Subcutaneous abdominal adipose tissue (tissue), 5 donors: Measurements from ENCODE around the gene IQCF6.

ENCODE experiments used
- H3K27ac ChIP-seq: one replicate; pipeline ENCODE4 v1.7.0; 2013; ENCODE audit warnings: low read depth, mild to moderate bottlenecking, inconsistent platforms, low read length, moderate library complexity
- H3K27me3 ChIP-seq, 5 donors: one replicate each; pipeline ENCODE4 v1.7.0; 2013; ENCODE audit warnings: low read length in 5 of 5, inconsistent platforms in 1 of 5; ENCODE audit not compliant: control insufficient read depth in 5 of 5, insufficient read depth in 4 of 5
- H3K36me3 ChIP-seq, 5 donors: one replicate each; pipeline ENCODE4 v1.7.0; 2013; ENCODE audit warnings: low read length in 5 of 5; ENCODE audit not compliant: control insufficient read depth in 5 of 5, insufficient read depth in 5 of 5
- H3K4me1 ChIP-seq, 5 donors: one replicate each; pipeline ENCODE4 v1.7.0; 2013; ENCODE audit warnings: low read length in 5 of 5, mild to moderate bottlenecking in 3 of 5, moderate library complexity in 1 of 5; ENCODE audit not compliant: control insufficient read depth in 5 of 5, insufficient read depth in 5 of 5
- H3K4me3 ChIP-seq, 5 donors: one replicate each; pipeline ENCODE4 v1.7.0; 2013; ENCODE audit warnings: low read length in 5 of 5, low read depth in 1 of 5
- H3K9ac ChIP-seq, 5 donors: one replicate each; pipeline ENCODE4 v1.7.0; 2013; ENCODE audit warnings: low read length in 5 of 5, mild to moderate bottlenecking in 4 of 5, moderate library complexity in 3 of 5
- H3K9me3 ChIP-seq, 5 donors: one replicate each; pipeline ENCODE4 v1.7.0; 2013; ENCODE audit warnings: low read length in 5 of 5; ENCODE audit not compliant: control insufficient read depth in 5 of 5
- donor health status: healthy.
- donor health status: healthy.
- donor health status: healthy.
- donor health status: healthy.
- donor health status: healthy.

IQCF6 gene

GRCh38 chr3:51779137-51779536 lies at the start of gene IQCF6:
Gene IQCF6 (minus strand): TSS chr3:51779237. CDS start chr3:51779224, 13 bp downstream.
- no peaks in the 10 kb centered on the region for H3K36me3 ChIP-seq
- H3K4me3 ChIP-seq: no peak within 1 kb of the TSS
- H3K27me3 ChIP-seq: peaks cover 0 to 10% (median 3%) of the 10 kb centered on the region in 5 donors

GRCh38 chr3:51828297-51828696 lies 49.3 kb upstream of the IQCF6 start:
- Histone ChIP-seq H3K36me3 (no peaks in the 10 kb centered on the region), H3K27ac (no peak overlapping the region), H3K27me3 (peaks cover 0 to 3% (median 0%) of the 10 kb centered on the region in 5 donors), H3K9ac (no peak overlapping the region), H3K9me3 (peaks cover 0 to 21% (median 12%) of the 10 kb centered on the region in 5 donors), H3K4me3 (no peak overlapping the region), H3K4me1 (no peaks in the 10 kb centered on the region)

More at GRCh38 chr3:51779137-51779536, at the start of gene IQCF6:
- H3K4me1 ChIP-seq: peaks cover 0 to 8% (median 4%) of the 10 kb centered on the region in 5 donors
- no peaks in the 10 kb centered on the region for H3K9me3 ChIP-seq
- H3K27ac ChIP-seq: no peak within 1 kb of the TSS
- H3K9ac ChIP-seq: no peak within 1 kb of the TSS

GRCh38 chr3:51819709-51820406 lies 40.8 kb upstream of the IQCF6 start:
- Histone ChIP-seq H3K27me3 (peaks cover 4 to 14% (median 11%) of the 10 kb centered on the region in 5 donors), H3K27ac (no peak overlapping the region), H3K4me1 (no peaks in the 10 kb centered on the region), H3K9me3 (no peaks in the 10 kb centered on the region), H3K9ac (no peak overlapping the region), H3K4me3 (no peak overlapping the region), H3K36me3 (no peaks in the 10 kb centered on the region)

GRCh38 chr3:51819151-51819550 lies 40.1 kb upstream of the IQCF6 start:
- Histone ChIP-seq H3K36me3 (no peaks in the 10 kb centered on the region), H3K27me3 (peaks cover 4 to 14% (median 11%) of the 10 kb centered on the region in 5 donors)

GRCh38 chr3:51817375-51817774 lies 38.3 kb upstream of the IQCF6 start:
- H3K36me3 ChIP-seq: no peaks in the 10 kb centered on the region
- H3K27ac ChIP-seq: no peak overlapping the region
- H3K27me3 ChIP-seq: peaks cover 4 to 14% (median 11%) of the 10 kb centered on the region in 5 donors
- no peak overlapping the region for H3K4me3 ChIP-seq
- H3K4me1 ChIP-seq: no peaks in the 10 kb centered on the region
- no peak overlapping the region for H3K9ac ChIP-seq
- H3K9me3 ChIP-seq: no peaks in the 10 kb centered on the region

More at GRCh38 chr3:51819151-51819550, 40.1 kb upstream of the IQCF6 start:
- H3K4me3 ChIP-seq: no peak overlapping the region
- H3K4me1 ChIP-seq: no peaks in the 10 kb centered on the region
- no peaks in the 10 kb centered on the region for H3K9me3 ChIP-seq
- H3K9ac ChIP-seq: no peak overlapping the region
- H3K27ac ChIP-seq: no peak overlapping the region

- H3K27me3 ChIP-seq: peaks cover 4 to 14% (median 11%) of the 10 kb centered on the region in 5 donors
- no peaks in the 10 kb centered on the region for H3K9me3 ChIP-seq
- H3K4me3 ChIP-seq: no peak overlapping the region
- no peaks in the 10 kb centered on the region for H3K36me3 ChIP-seq
- H3K4me1 ChIP-seq: no peaks in the 10 kb centered on the region
- no peak overlapping the region for H3K9ac ChIP-seq
- H3K27ac ChIP-seq: no peak overlapping the region
These were observed 37.7 kb upstream of the IQCF6 start for GRCh38 chr3:51816723-51817122.

GRCh38 chr3:51815614-51816013 lies 36.6 kb upstream of the IQCF6 start:
- H3K27me3 ChIP-seq: peaks cover 4 to 14% (median 11%) of the 10 kb centered on the region in 5 donors
- H3K27ac ChIP-seq: no peak overlapping the region
- no peaks in the 10 kb centered on the region for H3K36me3 ChIP-seq
- no peak overlapping the region for H3K4me3 ChIP-seq
- no peaks in the 10 kb centered on the region for H3K4me1 ChIP-seq
- no peaks in the 10 kb centered on the region for H3K9me3 ChIP-seq
- H3K9ac ChIP-seq: no peak overlapping the region

GRCh38 chr3:51814034-51814433 lies 35.0 kb upstream of the IQCF6 start:
- Histone ChIP-seq H3K36me3 (no peaks in the 10 kb centered on the region), H3K9me3 (no peaks in the 10 kb centered on the region), H3K4me3 (no peak overlapping the region), H3K4me1 (no peaks in the 10 kb centered on the region), H3K9ac (no peak overlapping the region), H3K27me3 (peaks cover 1 to 4% (median 4%) of the 10 kb centered on the region in 5 donors), H3K27ac (no peak overlapping the region)

GRCh38 chr3:51813539-51813938 lies 34.5 kb upstream of the IQCF6 start:
- H3K36me3 ChIP-seq: no peaks in the 10 kb centered on the region
- no peak overlapping the region for H3K4me3 ChIP-seq
- peaks cover 0 to under 1% (median 0%) of the 10 kb centered on the region in 5 donors for H3K27me3 ChIP-seq

GRCh38 chr3:51808934-51809333 lies 29.9 kb upstream of the IQCF6 start:
- Histone ChIP-seq H3K9me3 (peaks cover 0 to 4% (median 0%) of the 10 kb centered on the region in 5 donors), H3K4me3 (no peak overlapping the region), H3K9ac (no peak overlapping the region), H3K36me3 (no peaks in the 10 kb centered on the region), H3K4me1 (no peaks in the 10 kb centered on the region), H3K27ac (no peak overlapping the region), H3K27me3 (no peaks in the 10 kb centered on the region)

More at GRCh38 chr3:51813539-51813938, 34.5 kb upstream of the IQCF6 start:
- H3K4me1 ChIP-seq: no peaks in the 10 kb centered on the region
- H3K9me3 ChIP-seq: no peaks in the 10 kb centered on the region
- H3K27ac ChIP-seq: no peak overlapping the region
- H3K9ac ChIP-seq: no peak overlapping the region
